ENCODE measurements around the gene LARP4. TPM values are rescaled to one million over a fixed set of nuclear protein-coding genes. Genes with fewer than 3 reads are reported as not detected.

The LARP4 gene
- total and polyA plus RNA-seq, 2 donors (not counting 3 experiments of a cell fraction or from before 2014, with no cell fraction given), result 8.9 to 69.6 TPM

- no TSS peak for BruUV-seq (replicated peaks)
- peak; percentile 47 for DNase-seq (ENCODE audit: low read depth, low spot score)
Observed at GRCh38 chr12:50353869-50354593, 46.7 kb upstream of the LARP4 start.

DNA sequence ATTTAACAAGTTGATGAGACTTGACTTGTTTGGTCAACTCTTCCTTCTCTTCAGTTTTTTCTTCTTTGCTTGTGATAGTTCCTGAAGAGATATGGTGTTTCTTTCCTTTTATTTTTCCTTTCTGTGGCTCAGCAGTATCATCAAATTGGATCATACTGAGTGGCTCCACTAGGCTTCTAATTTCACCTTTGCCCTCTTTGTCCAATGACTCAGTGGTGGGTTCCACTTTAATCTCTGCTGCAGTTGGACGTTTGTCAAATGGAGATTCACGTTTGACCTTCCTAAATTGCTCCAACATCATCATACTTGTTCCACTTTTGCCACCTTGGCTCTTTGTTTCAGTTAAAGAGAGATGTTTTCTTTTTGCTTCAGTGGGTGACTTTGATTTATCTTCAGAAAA, 45.8 kb upstream of the LARP4 start:
- intact Hi-C loops (cut with micrococcal nuclease) (no loop called here), dilution Hi-C loops (cut with MboI; ENCODE audit: extremely low pct_ligation_motif_present, low sequenced_read_pairs) (no loop called here)
- no peak for FAIRE-seq
- TF ChIP-seq, protein P1, sequence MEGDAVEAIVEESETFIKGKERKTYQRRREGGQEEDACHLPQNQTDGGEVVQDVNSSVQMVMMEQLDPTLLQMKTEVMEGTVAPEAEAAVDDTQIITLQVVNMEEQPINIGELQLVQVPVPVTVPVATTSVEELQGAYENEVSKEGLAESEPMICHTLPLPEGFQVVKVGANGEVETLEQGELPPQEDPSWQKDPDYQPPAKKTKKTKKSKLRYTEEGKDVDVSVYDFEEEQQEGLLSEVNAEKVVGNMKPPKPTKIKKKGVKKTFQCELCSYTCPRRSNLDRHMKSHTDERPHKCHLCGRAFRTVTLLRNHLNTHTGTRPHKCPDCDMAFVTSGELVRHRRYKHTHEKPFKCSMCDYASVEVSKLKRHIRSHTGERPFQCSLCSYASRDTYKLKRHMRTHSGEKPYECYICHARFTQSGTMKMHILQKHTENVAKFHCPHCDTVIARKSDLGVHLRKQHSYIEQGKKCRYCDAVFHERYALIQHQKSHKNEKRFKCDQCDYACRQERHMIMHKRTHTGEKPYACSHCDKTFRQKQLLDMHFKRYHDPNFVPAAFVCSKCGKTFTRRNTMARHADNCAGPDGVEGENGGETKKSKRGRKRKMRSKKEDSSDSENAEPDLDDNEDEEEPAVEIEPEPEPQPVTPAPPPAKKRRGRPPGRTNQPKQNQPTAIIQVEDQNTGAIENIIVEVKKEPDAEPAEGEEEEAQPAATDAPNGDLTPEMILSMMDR (IDR thresholded peaks at IDR 0.05; ENCODE audit: extremely low read depth in 1 of 2, insufficient read depth in 1 of 2, low read depth in 1 of 2, low read length in 2 of 2), result no peak
- TF ChIP-seq POLR2A (IDR thresholded peaks at IDR 0.05; ENCODE audit: low read depth, low read length) (no peak), POLR2AphosphoS5 (IDR thresholded peaks at IDR 0.05; ENCODE audit: insufficient read depth, low read depth, low read length) (no peak), JUN (IDR thresholded peaks at IDR 0.05; ENCODE audit: borderline replicate concordance, insufficient read depth, insufficient read length, low read depth) (no peak), GATA2 (IDR thresholded peaks at IDR 0.05; ENCODE audit: insufficient read depth, insufficient read length, low read depth, low read length) (no peak)
- TF ChIP-seq, protein P2, sequence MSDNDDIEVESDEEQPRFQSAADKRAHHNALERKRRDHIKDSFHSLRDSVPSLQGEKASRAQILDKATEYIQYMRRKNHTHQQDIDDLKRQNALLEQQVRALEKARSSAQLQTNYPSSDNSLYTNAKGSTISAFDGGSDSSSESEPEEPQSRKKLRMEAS (IDR thresholded peaks at IDR 0.05; ENCODE audit: insufficient read depth, insufficient read length), result no peak
- no peak overlapping the region for H3K27ac ChIP-seq (ENCODE audit: insufficient read depth, low read depth, low read length)
- H3K4me1 ChIP-seq (ENCODE audit: control insufficient read depth, extremely low read depth, insufficient read depth, low read length), result peaks cover 2% of the 10 kb centered on the region
- no peaks in the 10 kb centered on the region for H3K79me2 ChIP-seq (ENCODE audit: control insufficient read depth, insufficient read depth, low read length)
- H3K9me3 ChIP-seq (replicated peaks; ENCODE audit: control insufficient read depth, insufficient read depth, low read length), result no peaks in the 10 kb centered on the region
- H4K20me1 ChIP-seq (replicated peaks; ENCODE audit: control insufficient read depth, extremely low read depth, insufficient read depth, low read length), result no peaks in the 10 kb centered on the region
- BruUV-seq (replicated peaks), result no TSS peak
- H2AFZ ChIP-seq (ENCODE audit: low read depth, low read length), result peak overlapping the region; percentile 26
- H3K4me3 ChIP-seq (replicated peaks in 1 of 3; ENCODE audit: insufficient read depth in 1 of 3, low read depth in 1 of 3, low read length in 3 of 3), result no peak overlapping the region
- H3K27me3 ChIP-seq (ENCODE audit: control insufficient read depth in 2 of 2, insufficient read depth in 2 of 2, low read length in 2 of 2), result no peaks in the 10 kb centered on the region
- no peaks in the 10 kb centered on the region for H3K9me1 ChIP-seq (replicated peaks; ENCODE audit: control insufficient read depth, extremely low read depth, insufficient read depth, low read length)
- no peaks in the 10 kb centered on the region for H3K36me3 ChIP-seq (ENCODE audit: control insufficient read depth in 2 of 2, extremely low read depth in 1 of 2, insufficient read depth in 2 of 2, low read length in 2 of 2)
- no peak overlapping the region for H3K4me2 ChIP-seq (ENCODE audit: insufficient read depth, low read length)
- H3K9ac ChIP-seq (replicated peaks; ENCODE audit: extremely low read depth, insufficient read depth, low read length), result no peak overlapping the region
- DNase-seq (ENCODE audit: low read depth, low spot score), result no peak
- ChIA-PET POLR2A (no interaction called here), CTCF (no interaction called here)

More at GRCh38 chr12:50353869-50354593, 46.7 kb upstream of the LARP4 start:
- Histone ChIP-seq H3K4me3 (replicated peaks in 1 of 3; ENCODE audit: insufficient read depth in 1 of 3, low read depth in 1 of 3, low read length in 3 of 3) (no peak overlapping the region), H3K4me1 (ENCODE audit: control insufficient read depth, extremely low read depth, insufficient read depth, low read length) (peaks cover 2% of the 10 kb centered on the region), H2AFZ (ENCODE audit: low read depth, low read length) (peak overlapping the region; percentile 54), H4K20me1 (replicated peaks; ENCODE audit: control insufficient read depth, extremely low read depth, insufficient read depth, low read length) (no peaks in the 10 kb centered on the region), H3K9ac (replicated peaks; ENCODE audit: extremely low read depth, insufficient read depth, low read length) (no peak overlapping the region), H3K4me2 (ENCODE audit: insufficient read depth, low read length) (no peak overlapping the region), H3K9me3 (replicated peaks; ENCODE audit: control insufficient read depth, insufficient read depth, low read length) (no peaks in the 10 kb centered on the region), H3K27me3 (ENCODE audit: control insufficient read depth in 2 of 2, insufficient read depth in 2 of 2, low read length in 2 of 2) (no peaks in the 10 kb centered on the region), H3K36me3 (ENCODE audit: control insufficient read depth in 2 of 2, extremely low read depth in 1 of 2, insufficient read depth in 2 of 2, low read length in 2 of 2) (no peaks in the 10 kb centered on the region), H3K9me1 (replicated peaks; ENCODE audit: control insufficient read depth, extremely low read depth, insufficient read depth, low read length) (no peaks in the 10 kb centered on the region), H3K79me2 (ENCODE audit: control insufficient read depth, insufficient read depth, low read length) (no peaks in the 10 kb centered on the region), H3K27ac (ENCODE audit: insufficient read depth, low read depth, low read length) (no peak overlapping the region)
- intact Hi-C loops (cut with micrococcal nuclease), result no loop called here
- ChIA-PET CTCF (interaction anchor here (1.0 kb wide), 1 partner anchor 12 kb away, joined by 3 read pairs; no protein-coding TSS in a partner anchor), POLR2A (no interaction called here)
- no peak for TF ChIP-seq MYC (IDR thresholded peaks at IDR 0.05; ENCODE audit: low read depth, low read length)
- no peak for TF ChIP-seq JUN (IDR thresholded peaks at IDR 0.05; ENCODE audit: borderline replicate concordance, insufficient read depth, insufficient read length, low read depth)
- TF ChIP-seq, protein P2 (IDR thresholded peaks at IDR 0.05; ENCODE audit: insufficient read depth, insufficient read length), result no peak
- FAIRE-seq, result no peak
- dilution Hi-C loops (cut with MboI; ENCODE audit: extremely low pct_ligation_motif_present, low sequenced_read_pairs), result no loop called here
